Endodermal cell (in vitro differentiated cells): ENCODE measurements around the gene SCART1. TPM values are rescaled to one million over a fixed set of nuclear protein-coding genes. Genes with fewer than 3 reads are reported as not detected.

Experiments
- DNase-seq: peaks from one replicate; pipeline ENCODE4 v3.0.0-alpha.2; 2017
- H3K27ac ChIP-seq: 2 replicates; pipeline ENCODE4 v1.5.1; 2013; ENCODE audit warnings: mild to moderate bottlenecking, low read depth, low read length, moderate library complexity
- H3K27me3 ChIP-seq: 2 replicates; pipeline ENCODE4 v1.6.1; 2013; ENCODE audit warnings: mild to moderate bottlenecking, low read length, moderate library complexity; ENCODE audit not compliant: insufficient read depth, control insufficient read depth, poor library complexity, severe bottlenecking
- H3K36me3 ChIP-seq: 2 replicates; pipeline ENCODE4 v1.7.0; 2013; ENCODE audit warnings: mild to moderate bottlenecking, low read length, moderate library complexity; ENCODE audit not compliant: control insufficient read depth, insufficient read depth
- H3K4me1 ChIP-seq: one replicate; pipeline ENCODE4 v1.7.0; 2013; ENCODE audit warnings: low read length; ENCODE audit not compliant: control insufficient read depth, insufficient read depth
- H3K4me3 ChIP-seq: 2 replicates; pipeline ENCODE4 v1.5.1; 2013; ENCODE audit warnings: mild to moderate bottlenecking, low read length, moderate library complexity
- H3K9ac ChIP-seq: 2 replicates; pipeline ENCODE4 v1.6.1; 2013; ENCODE audit warnings: mild to moderate bottlenecking, low read length, moderate library complexity; ENCODE audit not compliant: poor library complexity, severe bottlenecking; ENCODE audit errors: extremely low read depth
- H3K9me3 ChIP-seq: 2 replicates; pipeline ENCODE4 v1.6.1; 2013; ENCODE audit warnings: mild to moderate bottlenecking, low read length, moderate library complexity; ENCODE audit not compliant: control insufficient read depth
- H3K27ac Mint-ChIP-seq: 2 replicates; pipeline ENCODE4 v1.8.0; 2020; ENCODE audit warnings: mixed read lengths
- H3K27me3 Mint-ChIP-seq: 2 replicates; pipeline ENCODE4 v1.8.0; 2021; ENCODE audit warnings: mild to moderate bottlenecking, mixed read lengths; ENCODE audit not compliant: insufficient read depth
- H3K36me3 Mint-ChIP-seq: 2 replicates; pipeline ENCODE4 v1.8.0; 2020; ENCODE audit warnings: low read depth, mixed read lengths
- H3K4me1 Mint-ChIP-seq: 2 replicates; pipeline ENCODE4 v1.8.0; 2020; ENCODE audit warnings: mixed read lengths
- H3K4me3 Mint-ChIP-seq: 2 replicates; pipeline ENCODE4 v1.8.0; 2020; ENCODE audit warnings: mild to moderate bottlenecking, moderate library complexity, mixed read lengths
- H3K9me3 Mint-ChIP-seq: 2 replicates; pipeline ENCODE4 v1.8.0; 2020; ENCODE audit warnings: mild to moderate bottlenecking, mixed read lengths
- CTCF ChIP-seq: fragments of 200-600 bp; sonication (generic); conservative IDR thresholded peaks from 2 replicates; pipeline ENCODE4 v1.5.0; 2021; ENCODE audit warnings: antibody characterized with exemption, mild to moderate bottlenecking
- WGBS, 2 experiments: methylation state at CpG; one replicate each; pipeline versions ENCODE4 v1.1.5 to v1.1.7; 2013; ENCODE audit warnings: missing lambda C conversion rate in 2 of 2, mixed read lengths in 1 of 2; ENCODE audit not compliant: insufficient coverage in 1 of 2, insufficient read length in 1 of 2; 5-methylcytosine and 5-hydroxymethylcytosine counted together
- total RNA-seq, 2 donors: library from RNA; stranded (reverse); fragmentation: NEBNext Ultra II Directional in 1 of 2; extraction: Animal tissue kit (Norgen Biotek cat#: 25700) in 1 of 2; gene quantifications; 2 replicates in 1 of 2; 3 replicates in 1 of 2; pipeline ENCODE4 v1.2.1, GENCODE V29; 2021

SCART1 gene
- total RNA-seq, 2 donors from 2014 or later: 0.37 to 0.80 TPM

- Mint-ChIP-seq H3K4me3 (no peak overlapping the region), H3K9me3 (peaks cover 89% of the 10 kb centered on the region), H3K4me1 (no peaks in the 10 kb centered on the region), H3K36me3 (peaks cover 2% of the 10 kb centered on the region), H3K27ac (no peak overlapping the region), H3K27me3 (no peaks in the 10 kb centered on the region)
- 46 to 63% methylated on average over 2 to 7 of the region's 7 CpGs for WGBS, 2 experiments
- TF ChIP-seq CTCF: no peak
- Histone ChIP-seq H3K4me3 (no peak overlapping the region), H3K9ac (no peak overlapping the region), H3K4me1 (no peaks in the 10 kb centered on the region), H3K27ac (no peak overlapping the region), H3K9me3 (peaks cover 26% of the 10 kb centered on the region), H3K36me3 (no peaks in the 10 kb centered on the region), H3K27me3 (no peaks in the 10 kb centered on the region)
- DNase-seq: no peak
Observed at GRCh38 chr10:133471300-133472109, 17.8 kb downstream of the SCART1 start.

- no peaks in the 10 kb centered on the region for H3K36me3 Mint-ChIP-seq
- H3K4me3 Mint-ChIP-seq: no peak overlapping the region
- H3K9ac ChIP-seq: no peak overlapping the region
- no peaks in the 10 kb centered on the region for H3K4me1 ChIP-seq
- TF ChIP-seq CTCF: no peak
- H3K27me3 Mint-ChIP-seq: no peaks in the 10 kb centered on the region
- 0 to 51% methylated on average over 2 to 4 of the region's 4 CpGs for WGBS, 2 experiments
- H3K9me3 Mint-ChIP-seq: peaks cover 74% of the 10 kb centered on the region
- H3K36me3 ChIP-seq: no peaks in the 10 kb centered on the region
- H3K27ac Mint-ChIP-seq: no peak overlapping the region
- H3K4me3 ChIP-seq: no peak overlapping the region
- H3K27me3 ChIP-seq: no peaks in the 10 kb centered on the region
- peaks cover 25% of the 10 kb centered on the region for H3K9me3 ChIP-seq
- H3K27ac ChIP-seq: no peak overlapping the region
- no peaks in the 10 kb centered on the region for H3K4me1 Mint-ChIP-seq
- no peak for DNase-seq
Observed at GRCh38 chr10:133473270-133473669, 19.5 kb downstream of the SCART1 start.

GRCh38 chr10:133474027-133474426, 20.3 kb downstream of the SCART1 start:
- no peak overlapping the region for H3K4me3 Mint-ChIP-seq
- peaks cover 68% of the 10 kb centered on the region for H3K9me3 Mint-ChIP-seq
- TF ChIP-seq CTCF: no peak
- no peaks in the 10 kb centered on the region for H3K4me1 Mint-ChIP-seq
- Histone ChIP-seq H3K36me3 (no peaks in the 10 kb centered on the region), H3K4me3 (no peak overlapping the region), H3K4me1 (no peaks in the 10 kb centered on the region), H3K27ac (no peak overlapping the region), H3K9ac (no peak overlapping the region), H3K9me3 (peaks cover 25% of the 10 kb centered on the region), H3K27me3 (no peaks in the 10 kb centered on the region)
- DNase-seq: no peak
- no peaks in the 10 kb centered on the region for H3K27me3 Mint-ChIP-seq
- H3K36me3 Mint-ChIP-seq: no peaks in the 10 kb centered on the region
- H3K27ac Mint-ChIP-seq: no peak overlapping the region
- WGBS, 2 experiments: 57% methylated on average over 2 of the region's 2 CpGs; no CpG with 5 or more reads in 1 of the 2 experiments
